ENCODE measurements around the gene SOX14.

SOX14 gene

GRCh38 chr3:137764001-137764433 lies at the start of gene SOX14:
Gene SOX14 (plus strand): TSS chr3:137764315. CDS start chr3:137764785, 470 bp downstream.
- Histone ChIP-seq H3K27ac (ENCODE audit: low read depth, low read length) (no peak within 1 kb of the TSS), H3K9me2 (replicated peaks; ENCODE audit: control insufficient read depth, low read length) (no peaks in the 10 kb centered on the region), H3K9me3 (ENCODE audit: control insufficient read depth, insufficient read depth, low read length) (no peaks in the 10 kb centered on the region), H4K20me1 (ENCODE audit: control insufficient read depth, insufficient read depth, low read depth, low read length) (no peaks in the 10 kb centered on the region), H3K4me2 (ENCODE audit: low read length) (no peak within 1 kb of the TSS), H3K27me3 (ENCODE audit: control insufficient read depth, low read length) (peaks cover 8% of the 10 kb centered on the region; the same call in 1 of the 2 replicates), H3K79me2 (ENCODE audit: control insufficient read depth, low read length) (no peaks in the 10 kb centered on the region), H3K4me3 (ENCODE audit: low read length) (no peak within 1 kb of the TSS), H3F3A (ENCODE audit: control insufficient read depth, insufficient read depth) (no peaks in the 10 kb centered on the region), H3K4me1 (ENCODE audit: control insufficient read depth, low read length) (no peaks in the 10 kb centered on the region), H3K36me3 (ENCODE audit: control insufficient read depth, low read length) (no peaks in the 10 kb centered on the region)
- no peak for TF ChIP-seq EZH2phosphoT487 (IDR thresholded peaks at IDR 0.05; ENCODE audit: borderline replicate concordance, low read length)
- TF ChIP-seq, protein P1, sequence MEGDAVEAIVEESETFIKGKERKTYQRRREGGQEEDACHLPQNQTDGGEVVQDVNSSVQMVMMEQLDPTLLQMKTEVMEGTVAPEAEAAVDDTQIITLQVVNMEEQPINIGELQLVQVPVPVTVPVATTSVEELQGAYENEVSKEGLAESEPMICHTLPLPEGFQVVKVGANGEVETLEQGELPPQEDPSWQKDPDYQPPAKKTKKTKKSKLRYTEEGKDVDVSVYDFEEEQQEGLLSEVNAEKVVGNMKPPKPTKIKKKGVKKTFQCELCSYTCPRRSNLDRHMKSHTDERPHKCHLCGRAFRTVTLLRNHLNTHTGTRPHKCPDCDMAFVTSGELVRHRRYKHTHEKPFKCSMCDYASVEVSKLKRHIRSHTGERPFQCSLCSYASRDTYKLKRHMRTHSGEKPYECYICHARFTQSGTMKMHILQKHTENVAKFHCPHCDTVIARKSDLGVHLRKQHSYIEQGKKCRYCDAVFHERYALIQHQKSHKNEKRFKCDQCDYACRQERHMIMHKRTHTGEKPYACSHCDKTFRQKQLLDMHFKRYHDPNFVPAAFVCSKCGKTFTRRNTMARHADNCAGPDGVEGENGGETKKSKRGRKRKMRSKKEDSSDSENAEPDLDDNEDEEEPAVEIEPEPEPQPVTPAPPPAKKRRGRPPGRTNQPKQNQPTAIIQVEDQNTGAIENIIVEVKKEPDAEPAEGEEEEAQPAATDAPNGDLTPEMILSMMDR (IDR thresholded peaks at IDR 0.05; ENCODE audit: low read depth, low read length, poor library complexity, severe bottlenecking), result no peak

DNA sequence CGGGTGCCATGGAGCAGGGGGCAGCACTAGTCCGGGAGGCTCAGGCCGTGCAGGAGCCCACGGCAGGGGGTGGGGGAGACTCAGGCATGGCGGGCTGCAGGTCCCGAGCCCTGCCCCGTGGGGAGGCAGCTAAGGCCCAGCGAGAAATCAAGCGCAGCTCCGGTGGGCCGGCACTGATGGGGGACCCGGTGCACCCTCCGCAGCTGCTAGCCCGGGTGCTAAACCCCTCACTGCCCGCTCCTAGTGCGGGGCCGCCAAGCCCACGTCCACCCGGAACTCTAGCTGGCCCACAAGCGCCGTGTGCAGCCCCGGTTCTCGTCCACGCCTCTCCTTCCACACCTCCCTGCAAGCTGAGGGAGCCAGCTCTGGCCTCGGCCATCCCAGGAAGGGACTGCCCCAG lies 49.6 kb upstream of the SOX14 start:
- Histone ChIP-seq H3K9me3 (ENCODE audit: control insufficient read depth, insufficient read depth, low read length) (no peaks in the 10 kb centered on the region), H3K79me2 (ENCODE audit: control insufficient read depth, low read length) (no peaks in the 10 kb centered on the region), H3K4me2 (ENCODE audit: low read length) (no peak overlapping the region)

GRCh38 chr3:137724240-137724639 lies 39.9 kb upstream of the SOX14 start:
- no peaks in the 10 kb centered on the region for H3K9me2 ChIP-seq (replicated peaks; ENCODE audit: control insufficient read depth, low read length)
- no peaks in the 10 kb centered on the region for H3K9me3 ChIP-seq (ENCODE audit: control insufficient read depth, insufficient read depth, low read length)
- no peaks in the 10 kb centered on the region for H3K27me3 ChIP-seq (ENCODE audit: control insufficient read depth, low read length)
- no peaks in the 10 kb centered on the region for H3K36me3 ChIP-seq (ENCODE audit: control insufficient read depth, low read length)
- no peaks in the 10 kb centered on the region for H3K79me2 ChIP-seq (ENCODE audit: control insufficient read depth, low read length)
- H3K27ac ChIP-seq (ENCODE audit: low read depth, low read length), result no peak overlapping the region
- H4K20me1 ChIP-seq (ENCODE audit: control insufficient read depth, insufficient read depth, low read depth, low read length), result no peaks in the 10 kb centered on the region
- TF ChIP-seq, protein P1 (IDR thresholded peaks at IDR 0.05; ENCODE audit: low read depth, low read length, poor library complexity, severe bottlenecking), result no peak
- no peak for TF ChIP-seq EZH2phosphoT487 (IDR thresholded peaks at IDR 0.05; ENCODE audit: borderline replicate concordance, low read length)
- no peak overlapping the region for H3K4me3 ChIP-seq (ENCODE audit: low read length)
- H3F3A ChIP-seq (ENCODE audit: control insufficient read depth, insufficient read depth), result no peaks in the 10 kb centered on the region
- H3K4me1 ChIP-seq (ENCODE audit: control insufficient read depth, low read length), result no peaks in the 10 kb centered on the region
- no peak overlapping the region for H3K4me2 ChIP-seq (ENCODE audit: low read length)

More for the DNA sequence above, 49.6 kb upstream of the SOX14 start:
- TF ChIP-seq, protein P1 (IDR thresholded peaks at IDR 0.05; ENCODE audit: low read depth, low read length, poor library complexity, severe bottlenecking), result no peak
- no peak for TF ChIP-seq EZH2phosphoT487 (IDR thresholded peaks at IDR 0.05; ENCODE audit: borderline replicate concordance, low read length)
- H3K9me2 ChIP-seq (replicated peaks; ENCODE audit: control insufficient read depth, low read length), result no peaks in the 10 kb centered on the region
- H3K36me3 ChIP-seq (ENCODE audit: control insufficient read depth, low read length), result no peaks in the 10 kb centered on the region
- H3F3A ChIP-seq (ENCODE audit: control insufficient read depth, insufficient read depth), result no peaks in the 10 kb centered on the region
- no peaks in the 10 kb centered on the region for H4K20me1 ChIP-seq (ENCODE audit: control insufficient read depth, insufficient read depth, low read depth, low read length)
- no peak overlapping the region for H3K4me3 ChIP-seq (ENCODE audit: low read length)
- H3K4me1 ChIP-seq (ENCODE audit: control insufficient read depth, low read length), result no peaks in the 10 kb centered on the region
- H3K27me3 ChIP-seq (ENCODE audit: control insufficient read depth, low read length), result no peaks in the 10 kb centered on the region
- H3K27ac ChIP-seq (ENCODE audit: low read depth, low read length), result no peak overlapping the region

All from DOHH2 (cell line).